ENCODE data around the gene MCMBP.

DNA sequence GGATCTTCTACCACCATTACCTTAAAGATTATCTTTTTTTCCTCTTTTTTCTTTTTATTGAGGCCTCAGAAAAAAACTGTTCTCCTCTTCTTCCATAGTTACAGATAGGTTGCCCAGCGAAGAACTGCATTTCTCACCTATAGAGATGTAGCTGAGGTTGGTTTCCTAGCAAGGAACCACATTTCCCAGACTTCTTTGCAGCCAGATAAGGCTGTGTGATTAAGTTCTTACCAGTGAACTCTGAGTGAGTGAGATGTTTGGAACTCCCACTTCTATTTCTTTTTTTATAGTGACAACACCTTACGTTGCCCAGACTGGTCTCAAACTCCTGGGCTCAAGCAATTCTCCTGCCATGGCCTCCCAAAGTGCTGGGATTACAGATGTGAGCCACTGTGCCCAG, 5.9 kb upstream of the MCMBP start:
- TF ChIP-seq, protein P1, sequence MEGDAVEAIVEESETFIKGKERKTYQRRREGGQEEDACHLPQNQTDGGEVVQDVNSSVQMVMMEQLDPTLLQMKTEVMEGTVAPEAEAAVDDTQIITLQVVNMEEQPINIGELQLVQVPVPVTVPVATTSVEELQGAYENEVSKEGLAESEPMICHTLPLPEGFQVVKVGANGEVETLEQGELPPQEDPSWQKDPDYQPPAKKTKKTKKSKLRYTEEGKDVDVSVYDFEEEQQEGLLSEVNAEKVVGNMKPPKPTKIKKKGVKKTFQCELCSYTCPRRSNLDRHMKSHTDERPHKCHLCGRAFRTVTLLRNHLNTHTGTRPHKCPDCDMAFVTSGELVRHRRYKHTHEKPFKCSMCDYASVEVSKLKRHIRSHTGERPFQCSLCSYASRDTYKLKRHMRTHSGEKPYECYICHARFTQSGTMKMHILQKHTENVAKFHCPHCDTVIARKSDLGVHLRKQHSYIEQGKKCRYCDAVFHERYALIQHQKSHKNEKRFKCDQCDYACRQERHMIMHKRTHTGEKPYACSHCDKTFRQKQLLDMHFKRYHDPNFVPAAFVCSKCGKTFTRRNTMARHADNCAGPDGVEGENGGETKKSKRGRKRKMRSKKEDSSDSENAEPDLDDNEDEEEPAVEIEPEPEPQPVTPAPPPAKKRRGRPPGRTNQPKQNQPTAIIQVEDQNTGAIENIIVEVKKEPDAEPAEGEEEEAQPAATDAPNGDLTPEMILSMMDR (optimal IDR thresholded peaks at IDR 0.05 in 1 of 3, IDR thresholded peaks at IDR 0.05 in 1 of 3, conservative IDR thresholded peaks at IDR 0.05 in 1 of 3; ENCODE audit: extremely low read depth in 1 of 3, insufficient read depth in 2 of 3, low read length in 3 of 3), result no peak
- TF ChIP-seq EZH2 (IDR thresholded peaks at IDR 0.05; ENCODE audit: low read length), result no peak
